HEK293 (cell line): ENCODE data around the gene YEATS4.

Experiments used
- CTCF ChIA-PET: fragments of 350-600 bp; formaldehyde crosslinking; extraction: SDS; loops from one replicate; lab custom pipeline; 2021; ENCODE audit warnings: antibody characterized with exemption; lab: Yijun Ruan, JAX
- POLR2A ChIA-PET: fragments of 300-600 bp; formaldehyde crosslinking; extraction: SDS; loops from one replicate; lab custom pipeline; 2020; ENCODE audit warnings: antibody characterized with exemption, inconsistent platforms; lab: Yijun Ruan, JAX
- H3K27ac ChIP-seq: fragments of 200-500 bp; sonication (Bioruptor generic); 2 replicates; pipeline ENCODE4 v1.5.1; 2014; ENCODE audit warnings: low read depth, low read length, control low read depth, inconsistent platforms; ENCODE audit errors: extremely low read depth
- H3K36me3 ChIP-seq, 2 experiments: fragments of 200-500 bp in 1 of 2; sonication (Bioruptor generic) in 1 of 2; 1 replicate in 1 of 2; 2 replicates in 1 of 2; pipeline ENCODE4 v1.5.1; 2014 to 2017; ENCODE audit warnings: inconsistent platforms in 2 of 2, low read length in 2 of 2; ENCODE audit not compliant: control insufficient read depth in 2 of 2, insufficient read depth in 1 of 2
- H3K4me1 ChIP-seq: fragments of 200-500 bp; sonication (Bioruptor generic); 2 replicates; pipeline ENCODE4 v1.5.1; 2014; ENCODE audit warnings: mild to moderate bottlenecking, low read length, inconsistent platforms; ENCODE audit not compliant: control insufficient read depth, insufficient read depth
- H3K4me3 ChIP-seq: 2 replicates; pipeline ENCODE4 v1.5.1; 2011; ENCODE audit warnings: low read depth, mild to moderate bottlenecking, control low read depth, low read length, moderate library complexity
- H3K9me3 ChIP-seq: fragments of 200-500 bp; sonication (Bioruptor generic); 2 replicates; pipeline ENCODE4 v1.5.1; 2014; ENCODE audit warnings: low read depth, low read length, inconsistent platforms; ENCODE audit not compliant: control insufficient read depth, insufficient read depth
- KLF7 ChIP-seq: fragments of 450-650 bp; formaldehyde crosslinking; IDR thresholded peaks from 2 replicates; pipeline ENCODE4 v1.5.1; 2016; ENCODE audit warnings: missing biosample characterization, missing genetic modification characterization, borderline replicate concordance
- OSR2 ChIP-seq: fragments of 450-650 bp; formaldehyde crosslinking; IDR thresholded peaks from 2 replicates; pipeline ENCODE4 v1.5.1; 2016; ENCODE audit warnings: missing biosample characterization, missing genetic modification characterization
- PRDM10 ChIP-seq: fragments of 450-650 bp; formaldehyde crosslinking; IDR thresholded peaks from 2 replicates; pipeline ENCODE4 v1.5.1; 2016; ENCODE audit warnings: missing biosample characterization, missing genetic modification characterization
- PRDM2 ChIP-seq: fragments of 450-650 bp; formaldehyde crosslinking; IDR thresholded peaks from 2 replicates; pipeline ENCODE4 v1.5.1; 2016; ENCODE audit warnings: missing biosample characterization, missing genetic modification characterization, borderline replicate concordance
- SCRT1 ChIP-seq: fragments of 450-650 bp; formaldehyde crosslinking; IDR thresholded peaks from 2 replicates; pipeline ENCODE4 v1.5.1; 2016; ENCODE audit warnings: missing biosample characterization, missing genetic modification characterization, borderline replicate concordance
- SCRT2 ChIP-seq: fragments of 450-650 bp; formaldehyde crosslinking; IDR thresholded peaks from 2 replicates; pipeline ENCODE4 v1.5.1; 2016; ENCODE audit warnings: missing biosample characterization, missing genetic modification characterization
- SP7 ChIP-seq: fragments of 450-650 bp; formaldehyde crosslinking; IDR thresholded peaks from 2 replicates; pipeline ENCODE4 v1.5.1; 2016; ENCODE audit warnings: missing biosample characterization, missing genetic modification characterization
- ZIC2 ChIP-seq: fragments of 450-650 bp; formaldehyde crosslinking; IDR thresholded peaks from 2 replicates; pipeline ENCODE4 v1.5.1; 2016; ENCODE audit warnings: missing biosample characterization, missing genetic modification characterization
- ZNF518A ChIP-seq: fragments of 450-650 bp; formaldehyde crosslinking; conservative IDR thresholded peaks from 2 replicates; pipeline ENCODE4 v1.5.1; 2016; ENCODE audit warnings: low read depth, missing biosample characterization, missing genetic modification characterization
- ZNF530 ChIP-seq: fragments of 450-650 bp; formaldehyde crosslinking; IDR thresholded peaks from 2 replicates; pipeline ENCODE4 v1.5.1; 2016; ENCODE audit warnings: low read depth, missing biosample characterization, missing genetic modification characterization
- ZNF544 ChIP-seq: fragments of 450-650 bp; formaldehyde crosslinking; IDR thresholded peaks from 2 replicates; pipeline ENCODE4 v1.5.0; 2017; ENCODE audit warnings: missing biosample characterization, missing genetic modification characterization
- ZNF660 ChIP-seq: fragments of 450-650 bp; IDR thresholded peaks from 2 replicates; pipeline ENCODE4 v1.5.1; 2018; ENCODE audit warnings: missing biosample characterization, mild to moderate bottlenecking, missing genetic modification characterization
- ZNF664 ChIP-seq: fragments of 450-650 bp; formaldehyde crosslinking; IDR thresholded peaks from 2 replicates; pipeline ENCODE4 v1.5.1; 2016; ENCODE audit warnings: missing biosample characterization, missing genetic modification characterization

The YEATS4 gene

GRCh38 chr12:69331519-69331908 is 28.0 kb upstream of the YEATS4 start:
- Histone ChIP-seq H3K4me1 (no peaks in the 10 kb centered on the region; the same call in 1 of the 2 replicates), H3K27ac (no peak overlapping the region), H3K4me3 (peak overlapping the region; percentile 22; the same call in 1 of the 2 replicates), H3K36me3 (no peaks in the 10 kb centered on the region), H3K9me3 (no peaks in the 10 kb centered on the region)
- TF ChIP-seq PRDM2 (tag by site-specific recombination) (no peak), ZNF664 (tag by site-specific recombination) (no peak), ZNF530 (no peak), SCRT1 (tag by site-specific recombination) (peak; percentile 80), SCRT2 (tag by site-specific recombination) (peak; percentile 96), PRDM10 (no peak), OSR2 (tag by site-specific recombination) (no peak), SP7 (tag by site-specific recombination) (no peak), ZNF660 (tag by site-specific recombination) (no peak), ZNF544 (tag by site-specific recombination) (no peak), KLF7 (tag by site-specific recombination) (no peak)
- TF ChIP-seq, all 188 proteins: peak for 2
- ChIA-PET CTCF (interaction anchor here (0.7 to 1.4 kb wide), 3 partner anchors 26 to 308 kb away, joined by 3 to 4 read pairs (median 3); no protein-coding TSS in a partner anchor), POLR2A (interaction anchor here (0.6 kb wide), 1 partner anchor 26 kb away, joined by 5 read pairs; no protein-coding TSS in a partner anchor)

GRCh38 chr12:69331909-69332684 is 27.4 kb upstream of the YEATS4 start:
- Histone ChIP-seq H3K4me3 (no peak overlapping the region), H3K36me3 (no peaks in the 10 kb centered on the region), H3K27ac (no peak overlapping the region), H3K4me1 (no peaks in the 10 kb centered on the region; the same call in 1 of the 2 replicates), H3K9me3 (no peaks in the 10 kb centered on the region)
- ChIA-PET CTCF (interaction anchor here (0.7 to 1.4 kb wide), 3 partner anchors 25 to 307 kb away, joined by 3 to 4 read pairs (median 3); no protein-coding TSS in a partner anchor), POLR2A (interaction anchor here (0.6 kb wide), 1 partner anchor 25 kb away, joined by 5 read pairs; no protein-coding TSS in a partner anchor)
- TF ChIP-seq ZNF518A (tag by site-specific recombination) (no peak), ZIC2 (tag by site-specific recombination) (peak; percentile 33)
